ENCODE results near the gene PARD3.
"Not testable (repeated sequence)": the region's sequence is repeated elsewhere in the genome, so short reads cannot be mapped to it uniquely, and the experiment has no call there.

Gene PARD3

GRCh38 chr10:34076443-34076842, 738.7 kb downstream of the PARD3 start:
- DNase-seq (ENCODE audit: extremely low spot score), result no peak
- POLR2A ChIA-PET, result no interaction called here
- CTCF ChIA-PET, result no interaction called here
- no peak for TF ChIP-seq LEF1 (IDR thresholded peaks at IDR 0.05; ENCODE audit: borderline replicate concordance)
- TF ChIP-seq HDGF (IDR thresholded peaks at IDR 0.05; ENCODE audit: borderline replicate concordance), result no peak
- no peak for TF ChIP-seq TARDBP (IDR thresholded peaks at IDR 0.05)
- no peak for TF ChIP-seq ELF4 (IDR thresholded peaks at IDR 0.05)
- TF ChIP-seq SUZ12 (IDR thresholded peaks at IDR 0.05), result no peak
- no peak for TF ChIP-seq ARNT (IDR thresholded peaks at IDR 0.05)
- no peak for TF ChIP-seq FOXM1 (IDR thresholded peaks at IDR 0.05; ENCODE audit: borderline replicate concordance)
- no peak for TF ChIP-seq L3MBTL2 (conservative IDR thresholded peaks at IDR 0.05)
- no peak for TF ChIP-seq ZNF384 (IDR thresholded peaks at IDR 0.05)

- CTCF ChIA-PET, result no interaction called here
- POLR2A ChIA-PET, result no interaction called here
- no peak for DNase-seq (ENCODE audit: extremely low spot score)
- TF ChIP-seq CTBP1 (IDR thresholded peaks at IDR 0.05; ENCODE audit: borderline replicate concordance) (no peak), FOXK2 (IDR thresholded peaks at IDR 0.05) (no peak), FOXA1 (IDR thresholded peaks at IDR 0.05) (no peak), FOXM1 (IDR thresholded peaks at IDR 0.05; ENCODE audit: borderline replicate concordance) (no peak), BHLHE40 (IDR thresholded peaks at IDR 0.05; ENCODE audit: borderline replicate concordance) (no peak), L3MBTL2 (conservative IDR thresholded peaks at IDR 0.05) (no peak)
Measured at GRCh38 chr10:34075254-34075926, 739.7 kb downstream of the PARD3 start.

- POLR2A ChIA-PET, result no interaction called here
- CTCF ChIA-PET, result no interaction called here
- no peak for DNase-seq (ENCODE audit: extremely low spot score)
- no peak for TF ChIP-seq ZNF384 (IDR thresholded peaks at IDR 0.05)
- no peak for TF ChIP-seq L3MBTL2 (conservative IDR thresholded peaks at IDR 0.05)
- TF ChIP-seq SP1 (IDR thresholded peaks at IDR 0.05), result no peak
- TF ChIP-seq HDGF (IDR thresholded peaks at IDR 0.05; ENCODE audit: borderline replicate concordance), result no peak
- no peak for TF ChIP-seq ELF4 (IDR thresholded peaks at IDR 0.05)
- TF ChIP-seq SUZ12 (IDR thresholded peaks at IDR 0.05), result no peak
- no peak for TF ChIP-seq ARNT (IDR thresholded peaks at IDR 0.05)
- TF ChIP-seq PKNOX1 (IDR thresholded peaks at IDR 0.05), result no peak
- no peak for TF ChIP-seq FOXA1 (IDR thresholded peaks at IDR 0.05)
- no peak for TF ChIP-seq CTBP1 (IDR thresholded peaks at IDR 0.05; ENCODE audit: borderline replicate concordance)
- TF ChIP-seq LEF1 (IDR thresholded peaks at IDR 0.05; ENCODE audit: borderline replicate concordance), result no peak
- TF ChIP-seq NFRKB (IDR thresholded peaks at IDR 0.05), result no peak
- no peak for TF ChIP-seq FOXK2 (IDR thresholded peaks at IDR 0.05)
- no peak for TF ChIP-seq FOXM1 (IDR thresholded peaks at IDR 0.05; ENCODE audit: borderline replicate concordance)
- no peak for TF ChIP-seq TARDBP (IDR thresholded peaks at IDR 0.05)
Measured at GRCh38 chr10:34074051-34074450, 741.0 kb downstream of the PARD3 start.

- CTCF ChIA-PET; DNase-seq (ENCODE audit: extremely low spot score); POLR2A ChIA-PET: not testable (repeated sequence)
Measured at GRCh38 chr10:34067741-34068140, 747.4 kb downstream of the PARD3 start.

GRCh38 chr10:34063592-34063991, 751.5 kb downstream of the PARD3 start:
- ChIA-PET CTCF (no interaction called here), POLR2A (no interaction called here)
- DNase-seq (ENCODE audit: extremely low spot score), result no peak
- TF ChIP-seq ARNT (IDR thresholded peaks at IDR 0.05) (no peak), HDGF (IDR thresholded peaks at IDR 0.05; ENCODE audit: borderline replicate concordance) (no peak), PKNOX1 (IDR thresholded peaks at IDR 0.05) (no peak), BHLHE40 (IDR thresholded peaks at IDR 0.05; ENCODE audit: borderline replicate concordance) (no peak), LEF1 (IDR thresholded peaks at IDR 0.05; ENCODE audit: borderline replicate concordance) (no peak), L3MBTL2 (conservative IDR thresholded peaks at IDR 0.05) (no peak), FOXK2 (IDR thresholded peaks at IDR 0.05) (no peak), CTBP1 (IDR thresholded peaks at IDR 0.05; ENCODE audit: borderline replicate concordance) (no peak), SP1 (IDR thresholded peaks at IDR 0.05) (no peak), FOXM1 (IDR thresholded peaks at IDR 0.05; ENCODE audit: borderline replicate concordance) (no peak), NFRKB (IDR thresholded peaks at IDR 0.05) (no peak)

GRCh38 chr10:34061841-34062240, 753.3 kb downstream of the PARD3 start:
- TF ChIP-seq TARDBP (IDR thresholded peaks at IDR 0.05) (no peak), ARNT (IDR thresholded peaks at IDR 0.05) (no peak), BHLHE40 (IDR thresholded peaks at IDR 0.05; ENCODE audit: borderline replicate concordance) (no peak), SUZ12 (IDR thresholded peaks at IDR 0.05) (no peak), LEF1 (IDR thresholded peaks at IDR 0.05; ENCODE audit: borderline replicate concordance) (no peak), HDGF (IDR thresholded peaks at IDR 0.05; ENCODE audit: borderline replicate concordance) (no peak), PKNOX1 (IDR thresholded peaks at IDR 0.05) (no peak), FOXK2 (IDR thresholded peaks at IDR 0.05) (no peak), NFRKB (IDR thresholded peaks at IDR 0.05) (no peak), SP1 (IDR thresholded peaks at IDR 0.05) (no peak), L3MBTL2 (conservative IDR thresholded peaks at IDR 0.05) (no peak)
- CTCF ChIA-PET, result no interaction called here
- POLR2A ChIA-PET, result no interaction called here
- no peak for DNase-seq (ENCODE audit: extremely low spot score)
